Hematopoietic multipotent progenitor cell treated with erythropoietin and hydrocortisone succinate and interleukin-3 and kit ligand, for 4 days (in vitro differentiated cells): ENCODE results near the gene CHI3L1.

Experiments
- DNase-seq: peaks from one replicate; pipeline ENCODE4 v3.0.0-alpha.2; 2015

The CHI3L1 gene

DNA sequence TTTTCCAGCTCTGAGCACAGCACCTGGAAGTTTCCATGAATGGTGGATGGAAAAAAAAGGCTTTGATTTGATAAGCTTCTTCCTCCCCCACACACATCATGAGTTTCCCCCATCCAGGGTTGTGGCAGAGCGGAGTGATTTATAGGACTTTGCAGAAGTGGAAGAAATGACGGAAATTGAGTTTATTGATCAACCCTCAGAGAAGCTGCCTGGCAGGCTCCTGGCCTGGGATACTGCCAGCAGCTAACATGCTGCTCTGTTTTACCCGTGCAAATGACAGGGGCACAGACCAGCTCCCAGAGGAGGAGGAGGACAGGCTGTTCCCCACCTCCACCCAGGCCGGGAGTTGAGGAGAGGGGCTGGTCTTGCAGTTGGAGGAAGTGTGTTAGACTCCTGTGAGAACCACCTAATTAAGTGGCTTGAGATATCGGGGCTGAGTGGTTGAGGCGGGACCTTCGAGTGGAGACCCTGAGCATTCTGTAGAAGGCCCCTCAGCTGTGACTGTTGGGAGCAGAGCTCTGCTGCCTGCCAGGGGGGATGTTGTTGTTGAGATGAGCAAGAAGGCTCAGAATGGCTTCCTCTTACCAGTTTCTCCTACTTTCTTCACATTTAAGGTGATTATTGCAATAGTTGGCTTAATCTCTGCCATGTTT lies 37.2 kb downstream of the CHI3L1 start:
- DNase-seq: no peak

DNA sequence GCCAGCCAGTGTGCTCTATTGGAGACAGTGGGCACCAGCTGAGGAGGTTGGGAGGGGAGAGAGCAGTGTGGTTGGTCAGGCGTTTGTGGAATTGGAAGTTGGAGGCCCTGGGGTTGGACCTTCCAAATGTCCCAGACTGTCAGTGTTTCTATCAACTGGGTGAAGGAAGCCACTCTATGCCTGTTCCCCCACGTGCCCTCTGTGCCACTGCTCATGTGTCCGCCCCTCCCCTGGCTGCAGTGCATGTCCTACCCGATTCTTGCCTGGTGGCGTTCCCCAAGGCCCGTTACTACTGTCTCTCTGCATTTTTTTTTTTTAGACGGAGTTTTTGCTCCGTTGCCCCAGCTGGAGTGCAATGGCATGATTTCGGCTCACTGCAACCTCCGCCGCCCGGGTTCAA lies 37.9 kb downstream of the CHI3L1 start:
- DNase-seq: no peak

DNA sequence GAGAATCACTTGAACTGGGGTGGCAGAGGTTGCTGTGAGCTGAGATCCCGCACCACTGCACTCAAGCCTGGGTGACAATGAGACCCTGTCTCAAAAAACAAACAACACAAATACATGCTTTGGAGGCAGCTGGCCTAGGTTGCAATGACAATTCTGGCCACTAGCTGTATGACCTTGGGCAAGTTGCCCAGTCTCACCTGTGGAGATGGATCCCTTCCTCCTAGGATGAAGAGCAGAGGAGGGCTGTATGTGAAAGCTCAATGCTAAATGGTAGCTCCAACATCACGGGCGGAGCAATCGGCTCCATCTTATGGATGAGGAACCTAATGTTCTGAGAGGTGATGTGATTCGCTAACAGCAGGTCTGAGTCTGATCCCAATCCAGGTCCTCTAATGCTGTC lies 38.4 kb downstream of the CHI3L1 start:
- DNase-seq: no peak

DNA sequence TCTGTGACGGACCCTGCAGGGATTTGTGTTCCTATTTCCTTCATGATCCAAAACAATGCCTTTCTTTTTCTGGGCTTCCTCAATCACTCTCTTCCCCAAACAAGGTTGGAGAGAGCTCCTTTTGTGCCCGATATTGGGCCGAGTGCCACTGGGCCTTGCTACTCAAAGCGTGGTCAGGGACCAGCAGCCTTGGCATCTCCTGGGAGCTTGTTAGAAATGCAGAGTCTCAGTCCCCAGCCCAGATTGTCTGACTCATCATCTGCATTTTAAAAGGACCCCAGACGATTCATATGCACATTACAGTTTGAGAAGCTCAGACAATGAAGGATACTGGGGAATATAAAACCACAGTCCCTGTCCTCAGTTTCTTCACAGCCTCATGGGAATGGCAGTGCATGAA lies 39.1 kb downstream of the CHI3L1 start:
- DNase-seq: no peak

DNA sequence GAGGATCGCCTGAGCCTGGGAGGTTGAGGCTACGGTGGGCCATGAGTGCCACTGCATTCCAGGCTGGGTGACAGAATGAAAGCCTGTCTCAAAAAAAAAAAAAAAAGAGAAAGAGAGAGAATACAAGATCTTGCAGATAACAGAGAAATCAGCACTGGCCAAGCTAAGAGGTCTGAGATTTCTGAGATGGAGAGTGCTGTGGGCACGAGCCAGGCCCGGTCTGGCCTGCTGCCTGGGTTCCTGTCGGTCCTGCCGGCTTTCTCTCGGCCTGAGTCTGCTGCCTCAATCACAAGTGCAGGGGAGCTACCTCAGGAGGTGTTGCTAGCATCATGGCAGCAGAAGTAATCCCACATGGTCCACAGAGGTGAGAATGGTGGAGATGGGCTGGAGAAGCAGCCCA lies 40.0 kb downstream of the CHI3L1 start:
- no peak for DNase-seq

DNA sequence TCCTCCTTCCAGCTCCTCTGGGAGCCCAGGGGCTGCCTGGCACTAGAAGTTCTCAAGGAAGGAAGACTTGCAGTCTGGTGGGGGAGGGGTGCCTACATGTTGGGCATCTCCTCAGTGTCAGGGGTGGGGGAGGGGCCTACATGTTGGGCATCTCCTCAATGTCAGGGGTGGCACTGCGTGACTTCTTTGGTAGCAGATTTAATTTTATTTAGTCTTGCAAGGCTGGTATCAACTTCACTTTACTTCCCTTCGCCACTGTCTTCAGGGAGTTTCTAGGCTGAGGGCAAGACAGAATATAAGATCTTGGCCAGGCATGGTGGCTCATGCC lies 40.5 kb downstream of the CHI3L1 start:
- no peak for DNase-seq

DNA sequence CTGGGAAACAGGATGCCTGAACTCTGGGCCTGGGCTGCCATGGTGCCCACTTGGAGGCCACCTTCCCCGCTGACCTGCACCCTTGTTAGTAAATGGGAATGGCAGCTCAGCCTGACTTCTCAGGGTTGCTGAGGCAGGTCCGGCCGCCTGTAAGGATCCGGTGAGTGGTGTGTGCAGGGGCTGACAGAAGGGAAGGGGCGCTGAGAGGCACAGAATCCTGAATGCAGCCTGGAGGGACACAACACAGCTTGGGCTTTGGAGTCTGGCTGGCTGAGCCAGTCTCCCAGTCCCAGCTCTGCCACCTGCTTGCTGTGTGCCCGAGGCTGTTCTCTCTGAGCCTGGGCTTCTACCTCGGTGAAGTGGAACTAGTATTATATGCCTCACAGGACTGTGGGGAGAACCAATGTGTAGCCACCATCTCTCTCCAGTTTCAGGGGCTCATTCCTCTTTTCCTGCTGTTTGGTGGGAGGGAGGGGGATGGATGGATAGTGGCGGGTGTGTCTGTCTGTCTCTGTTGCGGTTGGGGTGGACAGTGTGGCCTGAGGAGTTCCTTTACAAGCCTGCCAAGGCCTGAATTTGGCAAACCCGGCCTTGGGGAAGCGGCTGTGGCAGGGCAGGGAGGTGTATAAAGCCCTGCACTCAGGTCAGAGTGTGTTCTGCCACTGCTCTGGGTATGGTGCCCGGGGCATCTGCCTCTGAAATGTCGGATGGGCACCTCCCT lies 41.0 kb downstream of the CHI3L1 start:
- DNase-seq: no peak

DNA sequence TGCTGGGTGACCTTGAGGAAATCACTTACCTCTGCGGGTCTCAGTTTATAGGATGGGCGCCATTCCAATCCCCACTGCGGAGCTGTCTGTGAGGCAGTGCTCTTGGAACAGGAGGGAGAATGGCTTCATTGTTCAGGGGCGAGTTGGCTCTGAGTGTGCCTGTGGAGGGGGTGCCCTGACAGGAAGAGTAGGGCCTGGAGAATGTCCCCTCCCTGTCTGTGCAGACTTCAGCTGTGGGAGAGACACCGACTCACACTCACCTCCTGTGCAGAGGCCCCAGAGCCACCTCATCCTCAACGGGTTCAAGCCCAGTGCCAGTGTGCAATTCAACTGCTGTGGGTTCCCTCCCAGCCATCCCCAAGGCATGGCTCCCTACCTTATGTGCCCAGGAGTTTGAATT lies 41.8 kb downstream of the CHI3L1 start:
- DNase-seq: no peak

DNA sequence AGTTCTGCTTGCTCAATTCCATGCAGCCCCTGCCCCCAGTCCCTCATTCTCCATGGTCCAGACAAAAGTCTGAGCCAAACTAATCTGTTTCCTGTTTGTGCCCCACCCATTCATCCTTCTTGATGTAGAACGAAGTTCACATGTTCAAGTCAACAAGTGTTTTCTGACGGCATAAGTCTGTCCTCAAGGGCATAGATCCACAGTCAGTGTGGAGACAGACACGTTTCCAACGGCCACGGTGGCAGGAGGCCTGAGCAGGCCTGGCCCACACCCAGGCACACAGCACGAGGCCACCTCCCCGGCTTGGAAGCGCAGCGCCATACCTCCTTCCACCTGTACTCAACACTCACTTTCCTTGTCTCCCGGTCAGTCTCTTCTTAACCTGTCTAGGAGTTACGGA lies 42.9 kb downstream of the CHI3L1 start:
- no peak for DNase-seq

DNA sequence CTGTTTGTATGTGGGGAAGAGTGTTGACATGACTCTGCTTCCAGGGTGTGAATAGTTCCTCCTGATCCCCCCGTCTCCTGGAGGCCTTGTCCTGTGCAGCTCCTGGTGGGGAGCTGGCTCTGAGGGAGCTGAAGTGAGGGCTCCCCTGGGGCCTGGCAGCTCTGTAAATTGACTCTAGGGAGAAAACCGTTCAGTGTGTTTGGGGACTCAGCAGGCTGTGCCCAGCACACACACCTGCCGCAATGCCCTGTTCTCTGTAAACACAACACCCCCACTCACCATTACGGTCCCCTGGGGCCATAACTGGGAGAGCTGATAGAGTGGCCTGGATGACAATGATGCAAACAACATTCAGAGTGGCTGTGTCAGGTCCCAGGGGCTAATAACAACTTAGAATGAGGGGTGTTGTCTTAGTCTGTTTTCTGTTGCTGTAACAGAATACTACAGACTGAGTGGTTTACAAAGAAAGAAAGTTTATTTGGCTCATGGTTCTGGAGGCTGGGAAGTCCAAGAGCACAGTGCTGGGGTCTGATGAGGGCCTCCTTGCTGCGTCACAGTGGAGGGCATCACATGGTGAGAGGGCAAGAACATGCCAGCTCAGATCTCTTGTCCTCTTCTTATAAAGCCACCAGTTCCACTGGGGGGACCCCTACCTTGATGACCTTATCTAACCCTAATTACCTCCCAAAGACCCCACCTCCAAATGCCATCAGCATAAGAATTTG lies 43.7 kb downstream of the CHI3L1 start:
- no peak for DNase-seq

DNA sequence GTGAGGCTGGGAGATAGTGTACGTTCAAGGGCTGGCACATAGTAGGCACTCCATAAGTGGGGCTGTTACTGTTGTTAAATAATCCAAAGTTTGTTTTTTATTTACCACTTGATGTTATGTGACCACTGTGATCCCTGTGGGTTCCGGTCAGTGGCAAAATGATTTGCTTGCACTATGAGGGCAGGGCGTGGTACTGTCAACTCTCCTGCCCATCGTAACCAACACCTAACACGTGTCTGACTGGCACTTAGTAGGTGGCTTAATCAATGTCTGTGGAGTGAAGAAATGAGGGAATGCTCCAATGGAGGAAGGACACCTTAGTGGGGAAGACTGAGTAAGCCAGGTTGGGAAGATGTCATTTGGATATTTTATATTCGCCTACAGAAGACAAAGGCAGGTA lies 44.4 kb downstream of the CHI3L1 start:
- DNase-seq: no peak

DNA sequence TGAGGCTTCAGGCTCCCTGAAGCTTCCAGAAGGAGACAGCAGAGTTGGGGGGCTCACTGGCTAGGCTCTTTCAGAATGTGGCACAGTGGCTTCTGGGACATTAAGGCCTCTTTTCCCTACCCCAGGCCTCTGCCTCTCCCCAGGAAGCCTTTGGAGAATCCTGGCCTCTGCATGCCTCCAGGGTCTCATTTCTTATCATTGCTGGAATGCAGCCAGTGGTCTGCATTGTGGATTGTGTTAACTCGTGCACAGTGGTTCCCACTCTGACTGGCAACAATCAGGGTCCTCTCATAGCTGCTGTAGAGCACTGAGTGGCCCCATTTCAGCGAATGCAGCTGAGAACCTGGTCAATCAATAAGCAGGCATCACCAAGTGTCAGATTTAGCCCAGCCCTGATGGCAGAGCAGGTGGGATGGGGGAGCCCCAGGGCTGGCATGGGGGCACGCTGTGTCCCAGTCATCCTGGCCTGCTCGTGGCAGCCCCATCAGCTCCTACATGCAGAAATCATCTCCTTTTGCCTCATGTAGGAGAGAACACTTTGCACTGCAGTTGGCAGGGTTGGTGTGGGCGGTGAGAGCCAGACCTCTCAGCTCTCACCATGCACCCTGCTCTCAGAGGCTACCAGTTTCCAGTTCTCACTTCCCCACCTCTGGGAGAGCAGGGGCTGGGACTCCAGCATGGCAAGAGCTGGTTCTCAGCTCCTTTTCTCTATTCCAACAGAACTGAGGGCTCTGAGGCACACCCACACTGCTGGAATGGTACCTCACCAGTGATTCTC lies 45.6 kb downstream of the CHI3L1 start:
- no peak for DNase-seq

DNA sequence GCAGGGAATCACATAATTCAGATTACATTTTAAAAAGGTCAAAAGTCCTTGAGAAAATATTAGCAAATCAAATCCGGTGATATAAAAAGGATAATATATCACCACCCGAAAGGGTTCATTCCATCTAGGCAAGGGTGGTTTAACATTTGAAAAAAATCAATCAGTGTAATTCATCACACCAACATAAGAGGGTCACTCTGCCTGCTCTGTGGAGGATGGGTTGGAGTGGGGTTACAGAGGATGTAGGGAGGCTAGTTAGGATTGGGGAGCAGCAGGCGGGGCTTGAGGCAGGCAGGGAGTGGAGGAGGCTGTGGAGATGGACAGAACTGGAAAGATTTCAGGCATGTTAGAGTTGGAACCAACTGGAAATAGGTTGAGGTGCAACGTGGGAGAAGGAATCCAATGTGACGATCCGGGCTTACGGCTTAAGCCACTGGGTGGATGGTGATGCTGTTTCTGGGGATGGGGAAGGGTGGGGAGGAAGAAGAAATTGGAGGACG lies 46.5 kb downstream of the CHI3L1 start:
- no peak for DNase-seq

DNA sequence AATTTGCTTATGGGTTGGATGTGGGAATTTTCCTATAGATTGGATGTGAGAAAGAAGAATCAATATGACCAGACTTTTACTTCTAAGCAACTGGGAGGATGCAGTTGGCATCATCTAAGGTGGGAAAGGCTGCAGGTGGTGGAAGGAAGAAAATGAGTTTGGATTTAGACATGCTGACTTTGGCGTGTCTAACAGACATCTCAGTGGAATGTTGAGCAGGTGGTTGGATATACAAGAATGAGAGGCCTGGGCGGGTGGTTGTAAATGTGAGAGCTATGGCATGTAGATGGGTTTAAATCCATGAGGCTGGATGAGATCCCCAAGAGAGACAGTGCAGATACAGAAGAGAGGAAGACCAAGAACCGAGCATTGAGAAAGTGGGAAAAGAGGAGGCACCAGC lies 48.4 kb downstream of the CHI3L1 start:
- no peak for DNase-seq

DNA sequence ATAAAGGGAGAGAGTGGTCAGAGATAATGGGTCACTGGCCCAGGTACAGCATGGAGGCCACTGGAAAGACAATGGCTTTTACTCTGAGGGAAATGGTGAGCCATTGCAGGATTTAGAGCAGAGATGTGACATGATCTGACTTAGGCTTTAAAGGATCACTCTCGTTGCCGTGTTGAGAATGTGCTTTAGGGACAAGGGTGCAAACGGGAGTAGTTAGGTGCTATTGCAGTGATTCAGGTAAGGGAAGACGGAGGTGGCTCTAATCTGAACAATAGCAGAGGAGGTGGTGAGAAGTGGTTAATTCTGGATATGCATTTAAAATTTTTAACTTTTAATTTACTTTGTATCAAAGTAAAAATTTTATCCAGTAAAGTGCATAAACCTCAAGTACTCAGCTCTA lies 49.2 kb downstream of the CHI3L1 start:
- no peak for DNase-seq

DNA sequence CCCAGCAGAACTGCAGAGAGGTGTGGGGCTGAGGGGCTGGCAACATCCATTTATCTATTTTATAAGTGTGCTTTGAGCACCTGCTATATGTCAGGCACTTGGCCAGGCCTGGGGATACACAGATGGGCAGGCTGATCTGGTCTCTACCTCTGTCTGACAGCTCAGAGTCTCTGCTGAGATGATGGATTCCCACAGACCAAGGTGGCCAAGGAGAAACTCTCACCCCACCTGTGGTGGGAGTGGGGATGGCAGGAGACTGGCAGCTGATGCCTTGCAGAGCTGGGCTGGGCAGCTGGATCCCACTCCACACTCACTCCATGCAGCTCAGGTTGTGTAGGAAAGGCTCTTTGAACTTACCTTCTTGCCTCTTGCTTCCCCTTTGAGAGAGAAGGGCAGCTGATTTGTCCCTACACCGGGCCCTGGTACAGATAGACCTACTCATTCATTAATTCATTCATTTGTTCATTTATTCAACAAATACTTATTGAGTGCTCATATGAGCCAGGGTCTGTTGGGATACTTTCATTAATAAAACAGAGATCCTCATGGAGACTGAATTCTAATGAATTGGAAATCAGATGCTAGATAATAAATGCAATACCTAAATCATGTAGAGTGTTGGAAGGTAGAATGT lies 50.0 kb downstream of the CHI3L1 start:
- DNase-seq: no peak

DNA sequence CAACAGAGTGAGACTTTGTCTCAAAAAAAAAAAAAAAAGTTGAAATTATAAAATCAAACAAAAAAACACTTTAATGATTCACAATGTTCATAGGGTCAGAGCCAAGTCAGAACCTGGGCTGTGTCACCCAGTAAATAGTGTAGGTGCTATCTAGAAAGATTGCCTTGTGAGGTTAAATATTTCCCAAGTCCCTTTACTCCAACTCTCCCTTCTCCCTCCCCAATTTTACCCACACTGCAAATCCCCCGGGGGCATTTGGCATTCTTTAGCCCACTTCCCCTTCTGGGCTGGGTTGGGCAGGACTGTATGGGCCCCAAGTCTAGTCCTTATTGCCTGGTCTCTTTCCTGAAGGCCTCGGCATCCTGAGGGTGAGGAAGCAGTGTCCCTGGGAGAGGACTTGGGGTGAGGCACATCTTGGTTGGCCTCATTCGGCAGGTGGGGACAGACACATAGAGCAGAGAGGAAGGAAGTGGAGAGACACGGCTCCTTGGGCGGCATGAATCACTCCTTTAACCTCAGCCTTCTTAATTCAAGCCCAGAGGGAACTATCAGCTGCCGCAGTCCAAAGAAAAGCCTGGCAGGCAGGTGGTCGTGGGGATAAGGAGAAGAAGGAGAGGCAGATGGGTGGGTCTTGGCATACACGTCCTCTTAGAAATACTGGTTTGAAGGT lies 50.7 kb downstream of the CHI3L1 start:
- peak; percentile 45 for DNase-seq

DNA sequence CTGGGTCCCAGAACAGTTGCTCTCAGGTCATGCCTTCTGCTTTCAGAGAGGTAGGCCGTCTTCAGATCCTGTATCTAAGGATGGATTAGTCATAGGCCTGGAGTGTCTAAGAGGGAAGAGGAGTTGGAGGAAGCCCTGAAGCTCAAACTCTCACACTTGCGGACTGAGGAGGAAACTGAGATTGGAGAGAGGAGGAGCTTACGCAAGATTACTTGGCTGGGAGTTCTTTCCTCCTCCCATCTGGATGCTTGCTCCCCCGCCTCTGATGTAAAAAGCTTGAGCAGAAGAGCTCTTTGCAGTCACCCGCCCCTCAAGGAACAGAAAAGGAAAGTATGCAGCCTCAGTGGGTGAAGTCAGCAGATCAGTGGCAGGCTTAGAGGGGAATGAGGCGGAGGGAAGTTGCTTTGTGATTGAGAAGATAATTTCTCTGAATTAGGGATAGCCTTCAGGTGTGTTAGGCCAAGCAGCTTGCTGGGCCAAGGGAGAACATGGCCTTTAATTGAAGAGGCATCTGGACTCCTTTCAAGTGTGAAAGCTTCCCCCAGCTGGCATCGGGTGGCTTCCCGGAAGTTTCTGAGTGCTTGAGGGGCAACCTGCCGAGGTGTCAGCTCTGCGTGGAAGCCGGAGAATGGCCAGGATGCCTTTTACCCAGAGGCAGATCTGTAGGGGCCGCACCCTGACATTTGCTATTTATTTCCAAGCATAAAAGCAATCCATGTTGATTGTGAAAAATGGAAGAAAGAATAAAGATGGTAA lies 52.4 kb downstream of the CHI3L1 start:
- DNase-seq: no peak

DNA sequence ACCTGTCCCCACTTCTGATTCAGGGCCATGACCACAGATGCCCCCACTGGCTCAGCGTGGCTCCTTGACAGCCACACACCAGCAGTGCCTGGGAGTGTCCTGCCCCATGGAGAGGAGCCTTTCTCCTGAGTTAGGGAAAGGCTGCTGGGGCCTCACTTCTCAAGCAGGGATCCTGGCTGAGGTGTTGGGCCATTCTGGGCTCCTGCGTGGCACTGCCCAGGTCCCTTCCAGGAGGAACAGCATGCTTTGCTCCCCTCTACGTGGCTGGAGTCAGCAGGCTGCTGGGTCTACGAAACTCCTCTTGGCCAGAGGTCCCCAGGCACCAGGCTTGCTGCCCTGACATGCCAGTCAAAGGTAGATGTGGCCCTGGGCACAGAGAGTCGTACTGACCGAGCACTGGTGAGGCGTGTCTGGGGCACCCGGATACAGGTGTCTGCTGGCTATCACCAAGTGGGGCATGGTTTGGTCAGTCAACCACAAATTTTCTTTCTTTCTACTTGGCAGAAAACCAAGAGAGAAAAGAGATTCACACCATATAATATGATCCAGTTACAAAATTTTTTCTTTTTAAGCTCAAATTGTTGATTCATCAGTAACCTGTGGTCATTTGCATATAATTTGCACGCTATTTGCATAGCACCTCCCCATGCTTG lies 54.8 kb downstream of the CHI3L1 start:
- DNase-seq: no peak

DNA sequence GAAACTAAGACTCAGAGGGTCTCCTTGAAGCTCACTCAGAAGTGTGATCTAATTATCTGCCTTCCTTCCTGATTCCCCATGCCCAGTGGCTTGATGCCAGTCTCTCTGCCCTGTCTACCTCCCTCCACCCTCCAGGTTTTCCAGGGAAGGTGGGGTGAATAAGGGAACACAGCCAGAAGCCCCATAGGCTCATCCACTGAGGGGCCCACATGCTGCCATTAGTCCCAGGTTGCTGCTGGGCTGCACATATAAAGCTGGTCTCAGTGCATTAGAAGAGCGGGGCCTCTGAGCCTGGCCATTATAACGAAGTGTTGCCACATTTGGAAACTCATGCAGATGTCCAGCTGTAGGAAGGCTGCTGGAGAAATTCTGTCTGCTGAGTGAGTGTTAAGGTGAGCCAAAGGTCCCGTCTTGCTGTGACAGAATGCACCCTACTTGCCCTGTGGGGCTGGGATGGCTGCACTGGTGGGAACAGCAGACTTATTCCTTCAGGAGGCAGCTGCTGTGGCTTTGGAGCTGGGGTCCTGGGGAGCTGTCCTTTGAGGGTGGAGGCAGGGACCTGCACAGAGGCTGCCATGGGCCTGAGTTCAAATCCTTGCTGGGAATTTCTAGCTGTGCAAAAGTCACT lies 56.0 kb downstream of the CHI3L1 start:
- DNase-seq: no peak
